GM12878 (cell line): ENCODE data around the gene MYB. TPM values are rescaled to one million over a fixed set of nuclear protein-coding genes. Genes with fewer than 3 reads are reported as not detected.

Source experiments
- ATAC-seq: fragments of 200-7000 bp; cut with Tn5 transposase; 3 replicates; pipeline ENCODE4 v1.9.1; 2020; ENCODE audit warnings: mild to moderate bottlenecking, moderate library complexity
- BruUV-seq: library from RNA; stranded (reverse); fragments of 400-500 nt; replicated peaks from 2 replicates; lab custom pipeline; 2021; lab: Mats Ljungman, UMichigan
- CTCF ChIA-PET: fragments of 300-600 bp; sonication (Branson Sonifier 250); formaldehyde crosslinking; extraction: SDS; loops from one replicate; lab custom pipeline; 2021; ENCODE audit warnings: inconsistent platforms; lab: Yijun Ruan, JAX
- POLR2A ChIA-PET: fragments of 350-600 bp; formaldehyde crosslinking; extraction: SDS; loops from one replicate; lab custom pipeline; 2021; ENCODE audit warnings: inconsistent platforms; lab: Charles Lee
- RAD21 ChIA-PET: fragments of 300-600 bp; sonication (Branson Sonifier 250); formaldehyde crosslinking; loops from one replicate; lab custom pipeline; 2023; ENCODE audit warnings: antibody characterized with exemption; ENCODE audit not compliant: unreplicated experiment; lab: Charles Lee
- SMC1A ChIA-PET: fragments of 300-600 bp; sonication (Branson Sonifier 250); formaldehyde crosslinking; loops from one replicate; lab custom pipeline; 2023; ENCODE audit not compliant: unreplicated experiment, uncharacterized antibody; lab: Charles Lee
- DNase-seq: peaks from one replicate; pipeline ENCODE4 v3.0.0-alpha.2; 2011; ENCODE audit warnings: low read depth, low spot score
- FAIRE-seq: peaks from 3 replicates; lab custom pipeline; 2011; peaks lifted over from hg19 to GRCh38; lab: Jason Lieb, UNC
- H2AFZ ChIP-seq: 2 replicates; pipeline ENCODE4 v1.6.0; 2011; ENCODE audit warnings: low read depth, low read length, control low read depth; ENCODE audit not compliant: control insufficient read depth
- H3K27ac ChIP-seq: 2 replicates; pipeline ENCODE4 v1.5.1; 2011; ENCODE audit warnings: control low read depth; ENCODE audit not compliant: control insufficient read depth, insufficient read depth
- H3K27me3 ChIP-seq, 2 experiments: replicated peaks in 1 of 2; 2 replicates each; pipeline versions ENCODE4 v1.6.0 to v1.6.1; 2011; ENCODE audit warnings: low read length in 1 of 2; ENCODE audit not compliant: control insufficient read depth in 2 of 2, insufficient read depth in 2 of 2
- H3K36me3 ChIP-seq, 2 experiments: 2 replicates each; pipeline ENCODE4 v1.5.1; 2011; ENCODE audit warnings: low read length in 1 of 2; ENCODE audit not compliant: control insufficient read depth in 2 of 2, insufficient read depth in 2 of 2
- H3K4me1 ChIP-seq: 2 replicates; pipeline ENCODE4 v1.6.1; 2011; ENCODE audit warnings: mild to moderate bottlenecking, low read length, moderate library complexity, mixed read lengths; ENCODE audit not compliant: control insufficient read depth, insufficient read depth
- H3K4me2 ChIP-seq: 2 replicates; pipeline ENCODE4 v1.6.0; 2011; ENCODE audit warnings: control low read depth; ENCODE audit not compliant: control insufficient read depth, insufficient read depth
- H3K4me3 ChIP-seq: fragments of 200-600 bp; sonication (generic); 2 replicates; pipeline ENCODE4 v1.5.1; 2016
- H3K79me2 ChIP-seq: 2 replicates; pipeline ENCODE4 v1.6.0; 2011; ENCODE audit warnings: low read length; ENCODE audit not compliant: control insufficient read depth, insufficient read depth
- H3K9ac ChIP-seq: 2 replicates; pipeline ENCODE4 v1.8.0; 2011; ENCODE audit warnings: low read length, control low read depth, mixed read lengths; ENCODE audit not compliant: control insufficient read depth, insufficient read depth
- H3K9me3 ChIP-seq: replicated peaks from 3 replicates; pipeline ENCODE4 v1.5.1; 2011; ENCODE audit warnings: mild to moderate bottlenecking, low read length; ENCODE audit not compliant: control insufficient read depth, insufficient read depth
- H4K20me1 ChIP-seq: 2 replicates; pipeline ENCODE4 v1.6.0; 2011; ENCODE audit not compliant: control insufficient read depth, insufficient read depth
- HDAC6 ChIP-seq: fragments of 200-600 bp; sonication (generic); IDR thresholded peaks from one replicate; pipeline ENCODE4 v1.8.0; 2017; ENCODE audit warnings: antibody characterized with exemption; ENCODE audit not compliant: unreplicated experiment
- LARP7 ChIP-seq: fragments of 450-650 bp; IDR thresholded peaks from 2 replicates; pipeline ENCODE4 v1.6.1; 2017; ENCODE audit warnings: mild to moderate bottlenecking
- POLR2AphosphoS5 ChIP-seq: IDR thresholded peaks from 2 replicates; pipeline ENCODE4 v1.6.1; 2011; ENCODE audit warnings: mild to moderate bottlenecking, low read length, inconsistent platforms
- PRDM15 ChIP-seq: fragments of 450-650 bp; formaldehyde crosslinking; IDR thresholded peaks from 2 replicates; pipeline ENCODE4 v1.4.0; 2020; ENCODE audit warnings: mild to moderate bottlenecking, moderate library complexity
- RAD21 ChIP-seq: IDR thresholded peaks from 2 replicates; pipeline ENCODE4 v1.6.1; 2011; ENCODE audit warnings: mild to moderate bottlenecking, low read depth, low read length, moderate library complexity; ENCODE audit not compliant: insufficient read depth
- SIX5 ChIP-seq: IDR thresholded peaks from 2 replicates; pipeline ENCODE4 v1.6.1; 2011; ENCODE audit warnings: mild to moderate bottlenecking, low read depth, low read length, moderate library complexity; ENCODE audit not compliant: severe bottlenecking
- SMC3 ChIP-seq: IDR thresholded peaks from 2 replicates; pipeline ENCODE4 v1.6.1; 2011; ENCODE audit warnings: low read length, improper control_type of control experiment, borderline replicate concordance
- WGBS: methylation state at CpG from one replicate; pipeline ENCODE4 v1.1.6; 2016; ENCODE audit warnings: low lambda C conversion rate; ENCODE audit not compliant: insufficient replicate concordance, insufficient coverage; ENCODE audit errors: missing lambda C conversion rate; 5-methylcytosine and 5-hydroxymethylcytosine counted together
- in situ Hi-C: fragments of 300-500 bp; cut with MboI; formaldehyde crosslinking; loops from 9 replicates; pipeline ENCODE4 v1.14.3; 2018; ENCODE audit warnings: mixed read lengths
- intact Hi-C: fragments of 100-400 bp; cut with micrococcal nuclease; formaldehyde crosslinking; loops from one replicate; pipeline ENCODE4 v1.14.2; 2022; ENCODE audit not compliant: unreplicated experiment
- polyA plus RNA-seq, 11 experiments: library from polyadenylated mRNA; depleted of rRNA in 4 of 11; unstranded in 6 of 11; stranded (reverse) in 5 of 11; fragments of >200 nt; fragmentation: Nextera tagmentation in 4 of 11; fragmentation: Illumina TruSeq in 1 of 11; extraction: Ambion mirVana in 4 of 11; extraction: Trizol in 1 of 11; gene quantifications; 1 replicate in 1 of 11; 2 replicates in 10 of 11; pipeline versions ENCODE4 v1.2.1 to v1.2.3, GENCODE V29; 2011 to 2016; ENCODE audit warnings: inconsistent platforms in 2 of 11, missing spikeins in 2 of 11, low read depth in 1 of 11
- total RNA-seq, 4 experiments: library from RNA; depleted of rRNA in 3 of 4; stranded (reverse); fragments of >200 nt in 3 of 4; fragmentation: Illumina TruSeq in 1 of 4; extraction: Trizol in 1 of 4; gene quantifications; 2 replicates each; pipeline versions ENCODE4 v1.2.1 to v1.2.3, GENCODE V29; 2013 to 2021
- TF ChIP-seq, protein P1 (sequence below): IDR thresholded peaks from 2 replicates; pipeline ENCODE4 v1.6.1; 2011; ENCODE audit warnings: borderline replicate concordance, low read depth, mild to moderate bottlenecking, moderate library complexity, low read length; ENCODE audit not compliant: insufficient read depth, poor library complexity, severe bottlenecking

Gene MYB
- total and polyA plus RNA-seq, 10 of the 15 experiments (the other 5 are each of a cell fraction or from before 2014, with no cell fraction given): 7.0 to 29.8 (median 21.5) TPM

DNA sequence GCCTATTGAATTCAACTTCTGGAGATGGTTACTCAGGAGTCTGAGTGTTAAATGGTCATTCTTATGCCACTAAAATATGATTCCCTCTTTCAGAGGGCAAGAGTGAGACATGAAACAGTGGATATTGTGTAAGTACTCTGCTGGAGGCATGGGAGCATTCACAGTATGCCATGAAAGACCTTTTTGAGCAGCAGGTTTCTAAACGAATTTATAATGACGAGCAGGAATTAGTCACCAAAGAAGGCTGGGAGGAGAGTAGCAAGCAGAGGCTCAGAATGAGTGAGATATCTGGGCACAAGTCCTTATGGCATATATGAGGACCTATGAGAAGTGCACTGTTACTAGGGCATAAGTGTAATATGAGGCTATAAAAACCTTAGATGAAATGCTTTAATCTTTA is 10.9 kb upstream of the MYB start:
- WGBS: 0% methylated on average over 2 of the region's 2 CpGs
- SMC1A ChIA-PET: interaction anchor here (0.8 to 3.9 kb wide), 5 partner anchors 8 to 162 kb away, joined by 3 to 36 read pairs (median 3); no protein-coding TSS in a partner anchor

More for the DNA sequence above, 10.9 kb upstream of the MYB start:
- CTCF ChIA-PET: no interaction called here
- no peaks in the 10 kb centered on the region for H3K27me3 ChIP-seq
- no peaks in the 10 kb centered on the region for H3K9me3 ChIP-seq
- no peak overlapping the region for H3K27ac ChIP-seq
- POLR2A ChIA-PET: interaction anchor here (1.2 to 2.2 kb wide), 2 partner anchors 9 to 13 kb away, joined by 5 to 6 read pairs; no protein-coding TSS in a partner anchor
- no peaks in the 10 kb centered on the region for H3K36me3 ChIP-seq
- BruUV-seq: no TSS peak
- FAIRE-seq (no peak), ATAC-seq (peak; percentile 56), DNase-seq (no peak)
- intact Hi-C loops: no loop called here
- peak overlapping the region; percentile 76; the same call in 1 of the 2 replicates for H2AFZ ChIP-seq
- H3K9ac ChIP-seq: no peak overlapping the region
- H3K79me2 ChIP-seq: no peaks in the 10 kb centered on the region
- RAD21 ChIA-PET: interaction anchor here (1.0 to 1.4 kb wide), 2 partner anchors 26 to 75 kb away, joined by 3 to 4 read pairs; no protein-coding TSS in a partner anchor
- H3K4me1 ChIP-seq: peaks cover 16% of the 10 kb centered on the region
- H3K4me2 ChIP-seq: 0 out of 2 replicates have a peak overlapping the region, but pooled peaks have one; percentile 7
- in situ Hi-C loops: no loop called here
- no peak overlapping the region for H3K4me3 ChIP-seq
- TF ChIP-seq SMC3 (no peak), SIX5 (no peak), RAD21 (no peak), POLR2AphosphoS5 (no peak), PRDM15 (CRISPR knock-in tag) (no peak), HDAC6 (no peak), LARP7 (no peak)
- TF ChIP-seq, protein P1, sequence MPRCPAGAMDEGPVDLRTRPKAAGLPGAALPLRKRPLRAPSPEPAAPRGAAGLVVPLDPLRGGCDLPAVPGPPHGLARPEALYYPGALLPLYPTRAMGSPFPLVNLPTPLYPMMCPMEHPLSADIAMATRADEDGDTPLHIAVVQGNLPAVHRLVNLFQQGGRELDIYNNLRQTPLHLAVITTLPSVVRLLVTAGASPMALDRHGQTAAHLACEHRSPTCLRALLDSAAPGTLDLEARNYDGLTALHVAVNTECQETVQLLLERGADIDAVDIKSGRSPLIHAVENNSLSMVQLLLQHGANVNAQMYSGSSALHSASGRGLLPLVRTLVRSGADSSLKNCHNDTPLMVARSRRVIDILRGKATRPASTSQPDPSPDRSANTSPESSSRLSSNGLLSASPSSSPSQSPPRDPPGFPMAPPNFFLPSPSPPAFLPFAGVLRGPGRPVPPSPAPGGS: no peak
- TF ChIP-seq, all 136 proteins: peak for 0
- H4K20me1 ChIP-seq: no peaks in the 10 kb centered on the region
